AG08396 (cell line): ENCODE data around the gene TSTD2.
A peak's percentile ranks its signal among the peaks of the same experiment; 100 is the strongest.

ENCODE experiments used
- DNase-seq: peaks from one replicate; pipeline ENCODE4 v3.0.0; 2012; ENCODE audit warnings: low spot score, mixed read lengths

TSTD2 gene

GRCh38 chr9:97632985-97633858, at the start of gene TSTD2, which contains the start of gene NCBP1:
TSS of gene TSTD2 (minus strand) at chr9:97633368. CDS start at chr9:97627562, 5,806 bp downstream.
TSS of gene NCBP1 (plus strand) at chr9:97633821. CDS start at chr9:97633882, 61 bp downstream.
- peak; percentile 96 for DNase-seq

DNA sequence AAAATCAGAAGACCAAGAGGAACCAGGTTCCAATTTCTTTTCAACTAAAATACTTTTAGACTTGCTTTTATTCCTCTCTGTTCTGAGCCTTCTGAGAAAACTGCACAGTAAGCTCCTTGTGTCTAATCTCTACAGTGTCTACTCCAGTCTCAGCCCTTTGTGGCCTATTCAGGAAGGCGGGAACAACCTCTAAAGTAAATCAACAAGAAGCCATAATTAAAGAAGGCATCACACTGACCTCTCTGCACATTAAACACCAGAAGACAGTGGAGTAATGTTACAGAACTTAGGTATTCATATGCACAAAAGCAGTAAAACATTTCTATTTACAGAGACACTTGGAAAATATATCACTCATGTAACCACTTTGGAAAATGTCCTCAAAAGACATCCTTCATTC, 49.1 kb upstream of the TSTD2 start:
- DNase-seq: no peak

DNA sequence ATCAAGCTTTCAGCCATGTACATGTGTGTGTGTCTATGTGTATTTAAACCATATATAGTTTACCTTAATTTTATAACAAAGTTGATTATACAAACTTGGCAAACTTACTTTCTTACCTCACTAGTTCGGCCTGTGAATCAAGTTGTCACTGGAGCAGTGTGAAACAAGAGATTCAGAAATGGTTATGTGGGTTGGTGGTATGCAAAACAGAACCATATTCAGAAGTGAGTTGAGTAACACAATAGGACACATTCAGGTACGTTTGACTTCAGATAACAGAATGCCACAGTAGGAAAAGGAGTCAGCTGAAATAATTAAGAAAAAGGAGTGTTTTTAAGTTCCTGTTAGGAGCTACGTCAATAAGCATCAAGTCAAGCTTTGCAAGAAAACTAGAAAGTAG, 42.5 kb upstream of the TSTD2 start:
- no peak for DNase-seq

DNA sequence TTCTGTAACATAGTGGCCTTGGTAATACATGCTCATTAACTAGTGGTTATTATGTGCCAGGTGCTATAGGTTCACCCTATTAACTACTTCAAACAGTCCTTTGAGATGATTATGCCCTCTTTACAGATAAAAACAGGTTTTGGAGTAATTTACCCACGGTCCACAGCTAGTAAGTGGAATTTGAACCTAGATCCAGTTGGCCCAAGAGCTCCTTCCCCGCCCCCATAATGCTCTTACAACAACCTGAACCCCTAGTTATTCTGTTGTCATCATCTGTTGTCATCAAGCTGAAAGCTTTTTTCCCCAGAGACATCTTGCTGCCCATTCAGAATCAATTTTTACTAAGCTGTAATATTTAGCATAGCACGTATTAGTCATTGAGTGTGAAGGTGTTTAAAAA, 40.8 kb upstream of the TSTD2 start:
- DNase-seq: no peak

DNA sequence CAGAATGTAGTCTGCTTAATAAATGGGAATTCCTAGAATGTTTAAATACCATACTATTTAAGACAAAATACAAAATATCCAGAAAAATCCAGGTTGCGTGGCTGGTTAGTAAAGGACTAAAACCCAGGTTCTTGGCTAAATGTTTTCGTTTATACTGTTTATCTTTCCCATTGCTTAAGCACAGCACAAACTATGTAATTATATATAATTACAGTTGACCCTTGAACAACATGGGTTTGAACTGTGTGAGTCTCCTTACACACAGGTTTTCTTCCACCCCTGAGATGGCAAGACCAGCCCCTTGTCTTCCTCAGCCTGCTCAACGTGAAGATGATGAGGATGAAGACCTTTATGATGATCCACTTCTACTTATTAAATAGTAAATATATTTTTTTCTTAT, 39.2 kb upstream of the TSTD2 start:
- no peak for DNase-seq

- no peak for DNase-seq
Measured at GRCh38 chr9:97670586-97670985, 37.4 kb upstream of the TSTD2 start.

DNA sequence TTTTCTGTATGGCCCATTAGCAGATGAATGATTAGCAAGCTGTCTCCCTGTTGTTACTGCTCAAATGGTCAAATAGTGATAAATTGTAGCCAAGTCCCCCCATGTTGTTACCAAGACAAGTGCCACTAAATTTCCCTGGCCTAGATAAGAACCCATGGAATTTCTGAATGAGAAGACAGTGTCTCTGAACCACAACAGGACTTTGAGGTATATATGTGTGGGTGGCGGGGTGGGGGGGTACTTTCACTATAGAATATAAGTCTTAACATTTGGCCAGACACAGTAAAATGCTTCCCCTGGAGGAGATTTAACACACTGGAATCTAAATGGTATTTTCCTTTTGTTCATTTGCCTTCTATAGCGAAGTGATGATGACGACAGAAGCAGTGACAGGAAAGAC, 35.3 kb upstream of the TSTD2 start:
- DNase-seq: no peak

GRCh38 chr9:97666907-97667686, 33.9 kb upstream of the TSTD2 start:
- DNase-seq: no peak

- no peak for DNase-seq
Measured at GRCh38 chr9:97665742-97666141, 32.6 kb upstream of the TSTD2 start.

DNA sequence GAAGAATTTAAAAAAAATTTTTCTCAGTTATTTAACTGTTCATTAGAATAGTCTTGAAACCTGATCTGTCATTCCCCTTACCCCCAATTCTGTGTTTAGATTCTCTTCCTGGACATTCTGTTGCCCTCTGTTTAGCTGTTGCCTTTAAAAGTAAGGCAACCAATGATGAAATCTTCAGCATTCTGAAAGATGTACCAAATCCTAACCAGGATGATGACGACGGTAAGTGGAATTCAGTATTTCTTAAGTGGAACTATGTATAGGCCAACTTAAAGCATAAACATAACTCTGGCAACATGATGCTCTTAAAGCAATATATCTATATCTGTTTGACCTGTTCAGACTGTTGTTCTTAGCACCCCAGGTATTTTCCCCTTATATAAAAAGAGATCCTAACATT, 27.7 kb upstream of the TSTD2 start:
- no peak for DNase-seq

GRCh38 chr9:97660340-97660739, 27.2 kb upstream of the TSTD2 start:
- no peak for DNase-seq

GRCh38 chr9:97659771-97660170, 26.6 kb upstream of the TSTD2 start:
- DNase-seq: no peak

GRCh38 chr9:97658707-97659106, 25.5 kb upstream of the TSTD2 start:
- DNase-seq: no peak

- DNase-seq: no peak
Measured at GRCh38 chr9:97651646-97652045, 18.5 kb upstream of the TSTD2 start.

DNA sequence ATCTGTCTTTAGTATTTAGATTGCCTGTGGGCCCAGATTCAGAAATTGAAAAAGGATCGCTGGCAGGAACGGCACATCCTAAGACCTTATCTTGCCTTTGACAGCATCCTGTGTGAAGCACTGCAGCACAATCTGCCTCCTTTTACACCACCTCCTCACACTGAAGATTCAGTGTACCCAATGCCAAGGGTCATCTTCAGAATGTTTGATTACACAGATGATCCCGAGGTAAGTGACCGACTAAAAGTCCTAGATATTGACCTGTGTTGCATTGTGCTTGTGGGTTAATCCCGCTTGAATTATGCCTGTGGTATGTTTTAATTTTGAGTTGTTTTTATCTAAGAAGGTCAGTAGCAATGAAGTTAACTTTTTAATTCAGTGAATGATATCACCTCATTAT, 14.8 kb upstream of the TSTD2 start:
- DNase-seq: no peak

- DNase-seq: no peak
Measured at GRCh38 chr9:97645720-97646119, 12.6 kb upstream of the TSTD2 start.

DNA sequence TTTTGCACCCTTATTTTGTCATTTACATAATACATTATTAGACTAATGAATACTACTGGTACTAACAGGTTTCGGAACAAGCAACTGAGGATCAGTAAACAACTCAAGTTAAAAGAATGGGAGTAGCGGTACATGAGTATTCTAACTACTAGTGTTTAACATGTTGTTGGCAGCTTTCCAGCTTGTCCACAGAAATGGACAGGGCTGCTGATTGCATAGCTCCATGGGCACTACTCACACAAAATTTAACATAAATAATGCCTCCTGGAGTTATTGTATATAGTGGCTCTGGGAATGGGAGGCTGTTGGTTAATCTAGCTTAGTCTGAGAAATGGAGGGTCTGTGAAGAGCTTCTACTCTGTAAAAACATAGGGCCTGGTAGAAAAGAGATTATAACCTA, 7.2 kb upstream of the TSTD2 start:
- DNase-seq: no peak

DNA sequence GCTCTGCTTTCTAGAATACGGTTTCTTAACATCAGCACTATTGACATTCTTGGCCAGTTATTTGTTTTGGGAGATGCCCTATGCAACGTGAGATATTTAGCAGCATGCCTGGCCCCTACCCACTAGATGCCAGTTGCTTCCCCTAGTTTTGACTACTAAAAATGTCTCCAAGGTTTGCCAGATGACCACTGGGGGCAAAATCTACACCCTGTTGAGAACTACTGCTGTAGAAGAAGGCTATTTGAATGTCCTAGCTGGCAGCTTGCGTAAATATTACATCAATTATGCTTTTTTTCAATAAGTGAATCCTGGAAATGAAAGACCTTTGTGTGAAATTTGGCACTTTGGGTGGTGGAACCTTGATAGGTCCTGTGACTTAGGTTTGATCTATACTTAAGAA, 5.5 kb upstream of the TSTD2 start:
- no peak for DNase-seq

GRCh38 chr9:97636903-97637302, 3.7 kb upstream of the TSTD2 start:
- DNase-seq: no peak

DNA sequence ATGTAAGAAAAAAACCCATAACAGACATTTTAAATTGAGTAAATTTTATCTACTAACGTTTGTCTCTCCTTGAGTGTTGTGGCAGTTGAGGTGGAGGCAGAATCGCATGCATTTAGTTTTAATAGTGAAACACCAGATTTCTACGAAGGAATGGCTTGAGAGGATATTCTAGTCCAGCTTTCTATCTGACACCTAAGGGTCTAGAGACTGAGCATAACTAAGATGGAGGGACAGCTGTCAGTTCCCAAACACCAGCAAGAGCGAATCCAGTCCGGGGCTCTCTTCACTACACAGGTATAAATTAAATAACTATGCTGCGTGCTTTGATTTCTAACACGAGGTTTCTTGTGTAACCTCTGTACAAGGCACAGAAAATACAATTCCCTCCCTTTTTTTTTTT, 1.9 kb upstream of the TSTD2 start:
- DNase-seq: no peak

- no peak for DNase-seq
Measured at GRCh38 chr9:97633859-97634490, 807 bp upstream of the TSTD2 start.

GRCh38 chr9:97632248-97632984, 752 bp downstream of the TSTD2 start:
- peak; percentile 29 for DNase-seq
